GM12891 (cell line): ENCODE results near the gene AHDC1.
"Not testable (repeated sequence)": the region's sequence is repeated elsewhere in the genome, so short reads cannot be mapped to it uniquely, and the experiment has no call there.

Source experiments
- DNase-seq: peaks from one replicate; pipeline ENCODE4 v3.0.0; 2011; ENCODE audit warnings: low spot score; ENCODE audit not compliant: insufficient read length
- FAIRE-seq: peaks from 2 replicates; lab custom pipeline; 2011; peaks lifted over from hg19 to GRCh38; lab: Jason Lieb, UNC
- PAX5 ChIP-seq: IDR thresholded peaks from 2 replicates; pipeline ENCODE4 v1.6.1; 2011; ENCODE audit warnings: low read length, moderate library complexity, mild to moderate bottlenecking; ENCODE audit not compliant: insufficient read depth, severe bottlenecking
- POLR2A ChIP-seq: IDR thresholded peaks from 2 replicates; pipeline ENCODE4 v1.6.1; 2011; ENCODE audit warnings: low read depth, low read length, control low read depth
- POLR2AphosphoS5 ChIP-seq: IDR thresholded peaks from 2 replicates; pipeline ENCODE4 v1.6.1; 2011; ENCODE audit warnings: low read depth, low read length, control low read depth
- POU2F2 ChIP-seq: IDR thresholded peaks from 2 replicates; pipeline ENCODE4 v1.6.1; 2011; ENCODE audit warnings: low read depth, mild to moderate bottlenecking, control low read depth, low read length, moderate library complexity
- SPI1 ChIP-seq: IDR thresholded peaks from 2 replicates; pipeline ENCODE4 v1.6.1; 2011; ENCODE audit warnings: low read depth, low read length, control low read depth
- TAF1 ChIP-seq: IDR thresholded peaks from 2 replicates; pipeline ENCODE4 v1.6.1; 2011; ENCODE audit warnings: low read depth, low read length, control low read depth

Gene AHDC1

GRCh38 chr1:27646676-27647075, 42.7 kb upstream of the AHDC1 start:
- DNase-seq = no peak
- no peak for TF ChIP-seq POLR2A
- TF ChIP-seq SPI1 = no peak
- TF ChIP-seq PAX5 = no peak
- no peak for TF ChIP-seq TAF1
- TF ChIP-seq POU2F2 = no peak
- no peak for TF ChIP-seq POLR2AphosphoS5
- FAIRE-seq = no peak

GRCh38 chr1:27645071-27645415, 41.1 kb upstream of the AHDC1 start:
- no peak for FAIRE-seq
- TF ChIP-seq TAF1 (no peak), POLR2A (no peak), SPI1 (no peak), PAX5 (no peak), POU2F2 (no peak), POLR2AphosphoS5 (no peak)
- DNase-seq = no peak

- peak; percentile 66 for FAIRE-seq
- no peak for TF ChIP-seq PAX5
- no peak for TF ChIP-seq SPI1
- TF ChIP-seq POU2F2 = no peak
- TF ChIP-seq POLR2A = no peak
- TF ChIP-seq POLR2AphosphoS5 = no peak
- no peak for TF ChIP-seq TAF1
- no peak for DNase-seq
Measured at GRCh38 chr1:27644369-27645070, 40.6 kb upstream of the AHDC1 start.

GRCh38 chr1:27643600-27644368, 39.8 kb upstream of the AHDC1 start:
- TF ChIP-seq POU2F2 (no peak), SPI1 (no peak), TAF1 (no peak), PAX5 (no peak), POLR2A (no peak), POLR2AphosphoS5 (no peak)
- FAIRE-seq (peak; percentile 85), DNase-seq (no peak)

GRCh38 chr1:27640514-27640913, 36.6 kb upstream of the AHDC1 start:
- not testable (repeated sequence) for DNase-seq, FAIRE-seq

GRCh38 chr1:27638805-27639204, 34.9 kb upstream of the AHDC1 start:
- no peak for TF ChIP-seq PAX5
- TF ChIP-seq POU2F2 = no peak
- TF ChIP-seq SPI1 = no peak
- TF ChIP-seq TAF1 = no peak
- no peak for TF ChIP-seq POLR2AphosphoS5
- no peak for TF ChIP-seq POLR2A
- FAIRE-seq = no peak
- no peak for DNase-seq

GRCh38 chr1:27638047-27638734, 34.2 kb upstream of the AHDC1 start:
- TF ChIP-seq TAF1 (no peak), POLR2A (no peak), POLR2AphosphoS5 (no peak), PAX5 (no peak)
- FAIRE-seq (no peak), DNase-seq (no peak)

GRCh38 chr1:27635396-27636142, 31.6 kb upstream of the AHDC1 start:
- DNase-seq (no peak), FAIRE-seq (peak; percentile 51)
- no peak for TF ChIP-seq SPI1

- DNase-seq (no peak), FAIRE-seq (no peak)
- TF ChIP-seq PAX5 (no peak), POLR2AphosphoS5 (no peak), SPI1 (no peak), TAF1 (no peak), POLR2A (no peak), POU2F2 (no peak)
Measured at GRCh38 chr1:27634985-27635367, 31.0 kb upstream of the AHDC1 start, which contains the start of gene FGR. TSS of gene FGR (minus strand) at chr1:27635185. CDS start at chr1:27623916, 11,269 bp downstream.

GRCh38 chr1:27634177-27634984, 30.4 kb upstream of the AHDC1 start:
- no peak for DNase-seq
- TF ChIP-seq POLR2A = 0 out of 2 replicates have a peak, but pooled peaks have one; percentile 46
- no peak for TF ChIP-seq POU2F2
- 0 out of 2 replicates have a peak, but pooled peaks have one; percentile 42 for TF ChIP-seq TAF1
- peak; percentile 78 for FAIRE-seq
